GM19468 (cell line): ENCODE results near the gene VWA5B1.

Source experiments
- ATAC-seq: cut with Tn5 transposase; IDR thresholded peaks from one replicate; pipeline ENCODE4 v1.9.1; 2021; ENCODE audit warnings: mild to moderate bottlenecking, moderate library complexity, moderate number of reproducible peaks; ENCODE audit not compliant: unreplicated experiment; ENCODE audit errors: extremely low read depth

Gene VWA5B1

GRCh38 chr1:20377516-20378270, 87.0 kb downstream of the VWA5B1 start:
- ATAC-seq = no peak

- ATAC-seq = no peak
These were observed 88.4 kb downstream of the VWA5B1 start for GRCh38 chr1:20379075-20379474.

- no peak for ATAC-seq
These were observed 89.5 kb downstream of the VWA5B1 start for GRCh38 chr1:20380175-20380574.

- no peak for ATAC-seq
These were observed 90.0 kb downstream of the VWA5B1 start for GRCh38 chr1:20380616-20381035.

- ATAC-seq = no peak
These were observed 90.5 kb downstream of the VWA5B1 start for GRCh38 chr1:20381045-20381641.

GRCh38 chr1:20381961-20382360, 91.3 kb downstream of the VWA5B1 start:
- ATAC-seq = no peak

- no peak for ATAC-seq
These were observed 92.0 kb downstream of the VWA5B1 start for GRCh38 chr1:20382711-20383110.

- no peak for ATAC-seq
These were observed 93.0 kb downstream of the VWA5B1 start for GRCh38 chr1:20383631-20384030.

- no peak for ATAC-seq
These were observed 95.0 kb downstream of the VWA5B1 start for GRCh38 chr1:20385630-20386029.

- no peak for ATAC-seq
These were observed 95.8 kb downstream of the VWA5B1 start for GRCh38 chr1:20386323-20387081.

GRCh38 chr1:20389571-20389970, 98.9 kb downstream of the VWA5B1 start:
- ATAC-seq = no peak

GRCh38 chr1:20390589-20391331, 100.1 kb downstream of the VWA5B1 start:
- ATAC-seq = no peak

GRCh38 chr1:20395255-20395654, 104.6 kb downstream of the VWA5B1 start:
- ATAC-seq = no peak

GRCh38 chr1:20398744-20399143, 108.1 kb downstream of the VWA5B1 start:
- no peak for ATAC-seq

GRCh38 chr1:20399196-20399595, 108.5 kb downstream of the VWA5B1 start:
- no peak for ATAC-seq

GRCh38 chr1:20399606-20400180, 109.0 kb downstream of the VWA5B1 start:
- no peak for ATAC-seq

- ATAC-seq = no peak
These were observed 109.9 kb downstream of the VWA5B1 start for GRCh38 chr1:20400341-20401177.

GRCh38 chr1:20401405-20402010, 110.8 kb downstream of the VWA5B1 start:
- no peak for ATAC-seq
